Gastroesophageal sphincter (tissue), 4 donors: ENCODE measurements around the gene FBXL4. TPM values are rescaled to one million over a fixed set of nuclear protein-coding genes. Genes with fewer than 3 reads are reported as not detected.

ENCODE experiments used
- ATAC-seq: fragments of 150-250 bp; one replicate; pipeline ENCODE4 v1.9.1; 2016; ENCODE audit warnings: mild to moderate bottlenecking, moderate library complexity
- H3K27ac ChIP-seq, 4 donors: fragments of 200-600 bp; sonication (generic) in 3 of 4; 1 replicate in 3 of 4; 2 replicates in 1 of 4; pipeline ENCODE4 v1.5.1; 2016 to 2019
- H3K27me3 ChIP-seq: fragments of 200-600 bp; sonication (generic); one replicate; pipeline ENCODE4 v1.5.1; 2019
- H3K36me3 ChIP-seq, 2 donors: fragments of 200-600 bp; sonication (generic); one replicate each; pipeline ENCODE4 v1.5.1; 2019; ENCODE audit warnings: control low read depth in 1 of 2
- H3K4me1 ChIP-seq, 3 donors: fragments of 200-600 bp; sonication (generic); 1 replicate in 2 of 3; 2 replicates in 1 of 3; pipeline ENCODE4 v1.5.1; 2016 to 2019; ENCODE audit warnings: control low read depth in 2 of 3
- H3K4me3 ChIP-seq, 2 donors: fragments of 200-600 bp; sonication (generic); one replicate each; pipeline ENCODE4 v1.5.1; 2019; ENCODE audit warnings: mild to moderate bottlenecking in 1 of 2, moderate library complexity in 1 of 2
- H3K9me3 ChIP-seq, 3 donors: fragments of 200-600 bp; sonication (generic); one replicate each; pipeline ENCODE4 v1.5.1; 2017 to 2019; ENCODE audit warnings: control low read depth in 2 of 3
- EP300 ChIP-seq: sonication (generic); formaldehyde crosslinking; IDR thresholded peaks from one replicate; pipeline ENCODE4 v1.6.1; 2017; ENCODE audit warnings: antibody characterized with exemption, mild to moderate bottlenecking
- POLR2A ChIP-seq, 2 donors: fragments of 450-650 bp; IDR thresholded peaks; one replicate each; pipeline ENCODE4 v1.6.1; 2017; ENCODE audit warnings: antibody characterized with exemption in 2 of 2, mild to moderate bottlenecking in 2 of 2, moderate library complexity in 1 of 2
- POLR2AphosphoS5 ChIP-seq: sonication (generic); formaldehyde crosslinking; IDR thresholded peaks from one replicate; pipeline ENCODE4 v1.6.1; 2017; ENCODE audit warnings: antibody characterized with exemption
- WGBS, 2 donors: methylation state at CpG; one replicate each; pipeline ENCODE4 v1.1.5; 2018; ENCODE audit warnings: low coverage in 1 of 2; 5-methylcytosine and 5-hydroxymethylcytosine counted together
- total RNA-seq, 4 donors: library from RNA; depleted of rRNA; stranded (reverse); fragments of >200 nt; gene quantifications; one replicate each; pipeline ENCODE4 v1.1.0, GENCODE V29; 2016
- TF ChIP-seq, protein P1 (sequence below), 4 experiments: fragments of 200-600 bp in 2 of 4; fragments of 450-650 bp in 2 of 4; sonication (generic) in 1 of 4; IDR thresholded peaks; one replicate each; pipeline ENCODE4 v1.5.1; 2017 to 2019; ENCODE audit warnings: antibody characterized with exemption in 4 of 4, mild to moderate bottlenecking in 2 of 4, moderate library complexity in 2 of 4

FBXL4 gene
- total RNA-seq, 4 donors from 2014 or later, result 15.6 to 21.9 (median 18.8) TPM

GRCh38 chr6:98959631-98960030 is 11.9 kb upstream of the FBXL4 start:
- no peaks in the 10 kb centered on the region for H3K36me3 ChIP-seq
- TF ChIP-seq EP300 (no peak), POLR2A (IDR thresholded peaks at IDR 0.05) (no peak)
- TF ChIP-seq, protein P1, sequence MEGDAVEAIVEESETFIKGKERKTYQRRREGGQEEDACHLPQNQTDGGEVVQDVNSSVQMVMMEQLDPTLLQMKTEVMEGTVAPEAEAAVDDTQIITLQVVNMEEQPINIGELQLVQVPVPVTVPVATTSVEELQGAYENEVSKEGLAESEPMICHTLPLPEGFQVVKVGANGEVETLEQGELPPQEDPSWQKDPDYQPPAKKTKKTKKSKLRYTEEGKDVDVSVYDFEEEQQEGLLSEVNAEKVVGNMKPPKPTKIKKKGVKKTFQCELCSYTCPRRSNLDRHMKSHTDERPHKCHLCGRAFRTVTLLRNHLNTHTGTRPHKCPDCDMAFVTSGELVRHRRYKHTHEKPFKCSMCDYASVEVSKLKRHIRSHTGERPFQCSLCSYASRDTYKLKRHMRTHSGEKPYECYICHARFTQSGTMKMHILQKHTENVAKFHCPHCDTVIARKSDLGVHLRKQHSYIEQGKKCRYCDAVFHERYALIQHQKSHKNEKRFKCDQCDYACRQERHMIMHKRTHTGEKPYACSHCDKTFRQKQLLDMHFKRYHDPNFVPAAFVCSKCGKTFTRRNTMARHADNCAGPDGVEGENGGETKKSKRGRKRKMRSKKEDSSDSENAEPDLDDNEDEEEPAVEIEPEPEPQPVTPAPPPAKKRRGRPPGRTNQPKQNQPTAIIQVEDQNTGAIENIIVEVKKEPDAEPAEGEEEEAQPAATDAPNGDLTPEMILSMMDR (IDR thresholded peaks at IDR 0.05), result no peak
- ATAC-seq, result no peak
- no peaks in the 10 kb centered on the region for H3K27me3 ChIP-seq
- no peaks in the 10 kb centered on the region for H3K4me1 ChIP-seq
- no peak overlapping the region for H3K27ac ChIP-seq
- H3K4me3 ChIP-seq, result no peak overlapping the region
- WGBS, 2 donors, result 75 to 91% methylated on average over 1 of the region's 1 CpG
- no peaks in the 10 kb centered on the region for H3K9me3 ChIP-seq

GRCh38 chr6:98958776-98959175 is 11.0 kb upstream of the FBXL4 start:
- WGBS, 2 donors, result 58 to 70% methylated on average over 3 of the region's 3 CpGs
- no peaks in the 10 kb centered on the region for H3K4me1 ChIP-seq
- H3K9me3 ChIP-seq, result no peaks in the 10 kb centered on the region
- no peaks in the 10 kb centered on the region for H3K27me3 ChIP-seq
- H3K27ac ChIP-seq, result no peak overlapping the region
- no peak for ATAC-seq
- no peaks in the 10 kb centered on the region for H3K36me3 ChIP-seq
- TF ChIP-seq, protein P1 (IDR thresholded peaks at IDR 0.05), result no peak
- TF ChIP-seq POLR2AphosphoS5 (no peak), EP300 (no peak), POLR2A (IDR thresholded peaks at IDR 0.05) (no peak)
- H3K4me3 ChIP-seq, result no peak overlapping the region

- Histone ChIP-seq H3K4me1 (no peaks in the 10 kb centered on the region), H3K27ac (no peak overlapping the region), H3K4me3 (no peak overlapping the region), H3K9me3 (no peaks in the 10 kb centered on the region), H3K36me3 (no peaks in the 10 kb centered on the region), H3K27me3 (no peaks in the 10 kb centered on the region)
- no peak for TF ChIP-seq POLR2AphosphoS5
- no peak for TF ChIP-seq POLR2A (IDR thresholded peaks at IDR 0.05)
- TF ChIP-seq, protein P1 (IDR thresholded peaks at IDR 0.05), result no peak
- TF ChIP-seq EP300, result no peak
- no peak for ATAC-seq
- 40 to 47% methylated on average over 3 of the region's 3 CpGs for WGBS, 2 donors
These were observed 9.7 kb upstream of the FBXL4 start for GRCh38 chr6:98957450-98957849.

DNA sequence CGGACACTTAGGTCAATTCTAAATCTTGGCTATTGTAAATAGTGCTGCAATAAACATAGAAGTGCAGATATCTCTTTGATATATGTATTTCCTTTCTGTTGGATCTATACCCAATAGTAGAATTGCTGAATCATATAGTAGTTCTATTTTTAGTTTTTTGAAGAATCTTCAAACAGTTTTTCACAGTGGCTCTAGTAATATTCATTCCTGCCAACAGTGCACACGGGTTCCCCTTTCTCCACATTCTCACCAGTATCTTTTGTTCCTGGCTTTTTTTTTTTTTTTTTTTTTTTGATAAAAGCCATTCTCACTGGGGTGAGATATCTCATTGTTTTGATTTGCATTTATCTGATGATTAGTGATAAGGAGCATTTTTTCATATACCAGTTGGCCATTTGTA is 1.8 kb upstream of the FBXL4 start:
- Histone ChIP-seq H3K36me3 (no peaks in the 10 kb centered on the region), H3K4me3 (no peak overlapping the region), H3K9me3 (no peaks in the 10 kb centered on the region), H3K27me3 (no peaks in the 10 kb centered on the region), H3K27ac (no peak overlapping the region), H3K4me1 (peaks cover 0 to 25% (median 6%) of the 10 kb centered on the region in 3 donors)
- TF ChIP-seq POLR2A (IDR thresholded peaks at IDR 0.05) (no peak), EP300 (no peak), POLR2AphosphoS5 (no peak)
- TF ChIP-seq, protein P1 (IDR thresholded peaks at IDR 0.05), result no peak
- no peak for ATAC-seq
- WGBS, 2 donors, result 74 to 83% methylated on average over 2 of the region's 2 CpGs

DNA sequence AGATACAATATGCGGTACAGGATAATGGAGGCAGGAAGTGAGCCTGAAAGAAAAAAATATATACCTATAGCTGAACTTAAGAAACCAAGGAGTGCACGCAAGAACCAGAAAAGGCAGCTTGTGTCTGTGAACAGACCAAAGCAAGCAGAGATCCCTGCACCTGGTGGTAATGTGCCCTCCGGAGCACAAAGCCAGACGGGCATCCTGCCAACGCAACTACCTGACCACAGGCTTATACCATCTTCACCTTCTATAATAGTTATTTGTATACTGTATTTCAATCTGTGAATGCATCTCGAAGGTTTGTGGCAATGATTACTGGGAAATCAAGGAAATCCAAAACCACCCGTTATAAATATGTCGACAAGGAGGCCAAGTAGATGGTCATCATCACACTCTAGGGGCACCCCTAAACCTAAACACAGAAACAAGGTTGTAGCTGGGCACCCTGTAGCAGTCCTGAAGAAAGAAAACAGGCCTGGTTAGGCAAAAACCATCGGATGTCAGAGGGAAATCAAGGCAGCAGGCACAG is 801 bp downstream of the FBXL4 start:
- H3K4me3 ChIP-seq, result peak overlapping the region; percentile 68 to 86
- no peaks in the 10 kb centered on the region for H3K9me3 ChIP-seq
- H3K27ac ChIP-seq, result peak overlapping the region; percentile 77 to 94 (median 90)
- no peaks in the 10 kb centered on the region for H3K36me3 ChIP-seq
- WGBS, 2 donors, result 0 to 13% methylated on average over 4 of the region's 9 CpGs
- TF ChIP-seq POLR2AphosphoS5 (no peak), POLR2A (IDR thresholded peaks at IDR 0.05) (no peak), EP300 (no peak)
- TF ChIP-seq, protein P1 (IDR thresholded peaks at IDR 0.05), result no peak
- peaks cover 0 to 26% (median 6%) of the 10 kb centered on the region in 3 donors for H3K4me1 ChIP-seq
- no peaks in the 10 kb centered on the region for H3K27me3 ChIP-seq
- ATAC-seq, result no peak
